Fibroblast of skin of right quadriceps (primary cell): ENCODE results near the gene GLIS1.
"Not testable (repeated sequence)": the region's sequence is repeated elsewhere in the genome, so short reads cannot be mapped to it uniquely, and the experiment has no call there.

ENCODE experiments used
- DNase-seq: peaks from one replicate; pipeline ENCODE4 v3.0.0-alpha.2; 2013

Gene GLIS1

GRCh38 chr1:53556657-53557227 is 182.2 kb downstream of the GLIS1 start:
- no peak for DNase-seq

- DNase-seq = not testable (repeated sequence)
These were observed 183.2 kb downstream of the GLIS1 start for GRCh38 chr1:53555620-53556326.

- DNase-seq = no peak
These were observed 184.2 kb downstream of the GLIS1 start for GRCh38 chr1:53554592-53555305.

GRCh38 chr1:53553734-53554509 is 185.0 kb downstream of the GLIS1 start:
- no peak for DNase-seq

- no peak for DNase-seq
These were observed 185.8 kb downstream of the GLIS1 start for GRCh38 chr1:53552981-53553733.

- peak; percentile 46 for DNase-seq
These were observed 186.7 kb downstream of the GLIS1 start for GRCh38 chr1:53552146-53552861.

GRCh38 chr1:53551428-53551995 is 187.5 kb downstream of the GLIS1 start:
- no peak for DNase-seq

- peak; percentile 57 for DNase-seq
These were observed 188.7 kb downstream of the GLIS1 start for GRCh38 chr1:53550201-53550741.

GRCh38 chr1:53549781-53550180 is 189.2 kb downstream of the GLIS1 start:
- no peak for DNase-seq

- DNase-seq = no peak
These were observed 189.7 kb downstream of the GLIS1 start for GRCh38 chr1:53549287-53549686.

- no peak for DNase-seq
These were observed 190.9 kb downstream of the GLIS1 start for GRCh38 chr1:53548031-53548491.

- DNase-seq = no peak
These were observed 191.7 kb downstream of the GLIS1 start for GRCh38 chr1:53547231-53547790.

GRCh38 chr1:53546409-53547155 is 192.4 kb downstream of the GLIS1 start:
- no peak for DNase-seq

GRCh38 chr1:53545663-53546408 is 193.1 kb downstream of the GLIS1 start:
- DNase-seq = no peak

GRCh38 chr1:53544728-53545515 is 194.0 kb downstream of the GLIS1 start:
- no peak for DNase-seq

GRCh38 chr1:53543778-53544695 is 194.9 kb downstream of the GLIS1 start:
- DNase-seq = peak; percentile 16

- no peak for DNase-seq
These were observed 195.7 kb downstream of the GLIS1 start for GRCh38 chr1:53543130-53543777.
